Ovary (tissue), 3 donors: ENCODE data around the gene NDC80.

Source experiments
- POLR2A ChIP-seq: fragments of 450-650 bp; IDR thresholded peaks from one replicate; pipeline ENCODE4 v1.6.1; 2017; ENCODE audit warnings: antibody characterized with exemption, mild to moderate bottlenecking, moderate library complexity
- TF ChIP-seq, protein P1 (sequence below), 3 donors: fragments of 450-650 bp in 2 of 3; fragments of 200-600 bp in 1 of 3; IDR thresholded peaks; one replicate each; pipeline versions ENCODE4 v1.5.1 to v1.8.0; 2016 to 2022; ENCODE audit warnings: antibody characterized with exemption in 3 of 3, mild to moderate bottlenecking in 1 of 3
- donor health status: DM: no; HTN: no; CAD: no.

DNA sequence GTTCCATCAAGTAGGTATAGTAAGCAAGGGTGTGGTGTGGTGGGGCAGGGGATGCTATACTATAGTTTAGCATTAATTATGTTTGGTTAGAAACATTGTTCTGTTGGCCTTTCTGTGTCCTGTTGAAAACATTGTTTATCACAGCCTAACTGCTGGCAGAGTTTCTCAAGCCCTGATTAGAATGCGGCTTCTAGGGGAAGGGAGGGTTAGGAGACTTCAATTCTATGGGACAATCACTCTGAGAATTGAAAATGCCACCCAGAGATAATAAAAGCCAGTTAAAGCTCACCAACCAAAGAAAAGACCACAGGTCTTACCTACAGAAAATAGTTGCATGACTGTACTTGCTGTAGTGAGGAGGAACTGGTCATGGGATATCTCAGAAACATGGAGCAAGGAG, 64.2 kb downstream of the NDC80 start:
- no peak for TF ChIP-seq POLR2A
- TF ChIP-seq, protein P1, sequence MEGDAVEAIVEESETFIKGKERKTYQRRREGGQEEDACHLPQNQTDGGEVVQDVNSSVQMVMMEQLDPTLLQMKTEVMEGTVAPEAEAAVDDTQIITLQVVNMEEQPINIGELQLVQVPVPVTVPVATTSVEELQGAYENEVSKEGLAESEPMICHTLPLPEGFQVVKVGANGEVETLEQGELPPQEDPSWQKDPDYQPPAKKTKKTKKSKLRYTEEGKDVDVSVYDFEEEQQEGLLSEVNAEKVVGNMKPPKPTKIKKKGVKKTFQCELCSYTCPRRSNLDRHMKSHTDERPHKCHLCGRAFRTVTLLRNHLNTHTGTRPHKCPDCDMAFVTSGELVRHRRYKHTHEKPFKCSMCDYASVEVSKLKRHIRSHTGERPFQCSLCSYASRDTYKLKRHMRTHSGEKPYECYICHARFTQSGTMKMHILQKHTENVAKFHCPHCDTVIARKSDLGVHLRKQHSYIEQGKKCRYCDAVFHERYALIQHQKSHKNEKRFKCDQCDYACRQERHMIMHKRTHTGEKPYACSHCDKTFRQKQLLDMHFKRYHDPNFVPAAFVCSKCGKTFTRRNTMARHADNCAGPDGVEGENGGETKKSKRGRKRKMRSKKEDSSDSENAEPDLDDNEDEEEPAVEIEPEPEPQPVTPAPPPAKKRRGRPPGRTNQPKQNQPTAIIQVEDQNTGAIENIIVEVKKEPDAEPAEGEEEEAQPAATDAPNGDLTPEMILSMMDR (IDR thresholded peaks at IDR 0.05), result no peak
